K562 (cell line): ENCODE results near the gene DSE. TPM values are rescaled to one million over a fixed set of nuclear protein-coding genes. Genes with fewer than 3 reads are reported as not detected.

Experiments used
- ATAC-seq: fragments of 200-7000 bp; cut with Tn5 transposase; 3 replicates; pipeline ENCODE4 v1.9.1; 2020; ENCODE audit warnings: moderate library complexity
- BruUV-seq: library from RNA; stranded (reverse); fragments of 400-500 nt; replicated peaks from 2 replicates; lab custom pipeline; 2021; lab: Mats Ljungman, UMichigan
- CTCF ChIA-PET: fragments of 300-600 bp; formaldehyde crosslinking; extraction: SDS; loops from one replicate; lab custom pipeline; 2021; ENCODE audit warnings: low intra/inter-chr PET ratio; lab: Yijun Ruan, JAX
- POLR2A ChIA-PET: fragments of 300-600, 350-650 bp; sonication (Branson Sonifier 250); formaldehyde crosslinking; extraction: SDS; loops from one replicate; lab custom pipeline; 2021; ENCODE audit warnings: antibody characterized with exemption, inconsistent platforms; lab: Yijun Ruan, JAX
- DNase-seq, 4 experiments: peaks; one replicate each; pipeline versions ENCODE4 v3.0.0 to v3.0.0-alpha.2; 2011 to 2018; ENCODE audit warnings: low spot score in 3 of 4, mixed read lengths in 3 of 4; ENCODE audit errors: extremely low read depth in 1 of 4
- FAIRE-seq: peaks from 2 replicates; lab custom pipeline; 2011; peaks lifted over from hg19 to GRCh38; lab: Jason Lieb, UNC
- H2AFZ ChIP-seq: 2 replicates; pipeline ENCODE4 v1.6.0; 2011; ENCODE audit warnings: low read depth, low read length, control low read depth, inconsistent platforms
- H3K27ac ChIP-seq: fragments of 200-600 bp; 3 replicates; pipeline ENCODE4 v1.8.0; 2011; ENCODE audit warnings: low read depth, mild to moderate bottlenecking, control low read depth, inconsistent platforms, low read length, moderate library complexity, mixed read lengths; ENCODE audit errors: extremely low read depth
- H3K27me3 ChIP-seq, 2 experiments: fragments of 300-600 bp in 1 of 2; 2 replicates in 1 of 2; 3 replicates in 1 of 2; pipeline versions ENCODE4 v1.6.0 to v1.8.0; 2011; ENCODE audit warnings: inconsistent platforms in 2 of 2, low read length in 2 of 2, mild to moderate bottlenecking in 1 of 2, mixed read lengths in 1 of 2, moderate library complexity in 1 of 2; ENCODE audit not compliant: control insufficient read depth in 2 of 2, insufficient read depth in 2 of 2
- H3K36me3 ChIP-seq: fragments of 300-600 bp; 3 replicates; pipeline ENCODE4 v1.8.0; 2011; ENCODE audit warnings: mild to moderate bottlenecking, low read length, inconsistent platforms; ENCODE audit not compliant: control insufficient read depth, insufficient read depth
- H3K4me1 ChIP-seq, 2 experiments: fragments of 200-600 bp in 1 of 2; replicated peaks in 1 of 2; 2 replicates in 1 of 2; 3 replicates in 1 of 2; pipeline versions ENCODE4 v1.5.1 to v1.8.0; 2011; ENCODE audit warnings: inconsistent platforms in 2 of 2, low read length in 2 of 2, mild to moderate bottlenecking in 1 of 2, mixed read lengths in 1 of 2, moderate library complexity in 1 of 2; ENCODE audit not compliant: control insufficient read depth in 2 of 2, insufficient read depth in 2 of 2
- H3K4me2 ChIP-seq: 2 replicates; pipeline ENCODE4 v1.6.1; 2011; ENCODE audit warnings: low read length, control low read depth, inconsistent platforms, mixed read lengths; ENCODE audit not compliant: insufficient read depth
- H3K4me3 ChIP-seq: fragments of 200-600 bp; sonication (generic), shearing (Covaris generic); 2 replicates; pipeline ENCODE4 v1.5.1; 2016; ENCODE audit warnings: control low read depth, inconsistent platforms
- H3K79me2 ChIP-seq: fragments of 200-600 bp; 3 replicates; pipeline ENCODE4 v1.8.0; 2011; ENCODE audit warnings: low read length, inconsistent platforms; ENCODE audit not compliant: control insufficient read depth, insufficient read depth
- H3K9ac ChIP-seq, 2 experiments: 2 replicates each; pipeline versions ENCODE4 v1.6.0 to v1.6.1; 2011; ENCODE audit warnings: low read depth in 2 of 2, low read length in 2 of 2, control low read depth in 1 of 2, inconsistent platforms in 1 of 2, mild to moderate bottlenecking in 1 of 2, mixed read lengths in 1 of 2; ENCODE audit not compliant: insufficient read depth in 1 of 2
- H3K9me1 ChIP-seq: one replicate; pipeline ENCODE4 v1.6.0; 2011; ENCODE audit warnings: inconsistent platforms, mild to moderate bottlenecking, low read length, moderate library complexity; ENCODE audit not compliant: control insufficient read depth, insufficient read depth
- H3K9me3 ChIP-seq: replicated peaks from 2 replicates; pipeline ENCODE4 v1.5.1; 2011; ENCODE audit warnings: low read depth, low read length, inconsistent platforms; ENCODE audit not compliant: control insufficient read depth, insufficient read depth
- H4K20me1 ChIP-seq: replicated peaks from 2 replicates; pipeline ENCODE4 v1.6.1; 2011; ENCODE audit warnings: low read length, inconsistent platforms, mixed read lengths; ENCODE audit not compliant: control insufficient read depth, insufficient read depth
- CEBPZ ChIP-seq: fragments of 150-350 bp; IDR thresholded peaks from 2 replicates; pipeline ENCODE4 v1.6.1; 2014; ENCODE audit warnings: low read depth, mild to moderate bottlenecking, low read length, borderline replicate concordance
- ZNF217 ChIP-seq: sonication (generic); formaldehyde crosslinking; IDR thresholded peaks from 2 replicates; pipeline ENCODE4 v1.8.0; 2022; ENCODE audit warnings: mild to moderate bottlenecking, missing genetic modification reagents
- ZNF407 ChIP-seq: fragments of 450-650 bp; IDR thresholded peaks from 2 replicates; pipeline ENCODE4 v1.6.1; 2016; ENCODE audit warnings: low read depth
- in situ Hi-C: fragments of 300-500 bp; cut with MboI; formaldehyde crosslinking; loops from 4 replicates; pipeline ENCODE4 v1.15.0; 2018; ENCODE audit warnings: inconsistent platforms, mixed read lengths
- intact Hi-C: fragments of 100-400 bp; cut with micrococcal nuclease; formaldehyde crosslinking; loops from 2 replicates; pipeline ENCODE4 v1.14.2; 2022
- polyA plus RNA-seq, 8 experiments: library from polyadenylated mRNA; depleted of rRNA in 4 of 8; stranded (reverse) in 5 of 8; unstranded in 3 of 8; fragments of >200 nt; fragmentation: Nextera tagmentation in 2 of 8; fragmentation: Illumina TruSeq in 1 of 8; extraction: Ambion mirVana in 2 of 8; extraction: Trizol in 1 of 8; gene quantifications; 2 replicates each; pipeline versions ENCODE4 v1.2.1 to v1.2.3, GENCODE V29; 2011 to 2014; ENCODE audit warnings: inconsistent platforms in 1 of 8, missing spikeins in 1 of 8
- total RNA-seq, 7 experiments: library from RNA; depleted of rRNA in 6 of 7; stranded (reverse); fragments of >200 nt in 6 of 7; fragmentation: Illumina TruSeq in 2 of 7; extraction: Trizol in 2 of 7; gene quantifications; 2 replicates each; pipeline versions ENCODE4 v1.2.1 to v1.2.3, GENCODE V29; 2011 to 2021; ENCODE audit warnings: low replicate concordance in 1 of 7

Gene DSE
- total and polyA plus RNA-seq, 9 of the 15 experiments (the other 6 are each of a cell fraction or from before 2014, with no cell fraction given), result 0.49 to 1.7 (median 0.79) TPM

GRCh38 chr6:116437656-116438055 lies 66.9 kb downstream of the DSE start:
- no peaks in the 10 kb centered on the region for H3K9me3 ChIP-seq
- intact Hi-C loops, result loop anchor here (5.0 kb wide), 1 partner anchor 155 kb away; no protein-coding TSS in a partner anchor
- BruUV-seq, result no TSS peak
- ChIA-PET POLR2A (no interaction called here), CTCF (no interaction called here)
- no peak for FAIRE-seq
- DNase-seq, result no peak
- H3K4me3 ChIP-seq, result no peak overlapping the region
- ATAC-seq, result no peak
- no peak overlapping the region for H3K9ac ChIP-seq
- H2AFZ ChIP-seq, result no peak overlapping the region
- no peaks in the 10 kb centered on the region for H4K20me1 ChIP-seq
- no peaks in the 10 kb centered on the region for H3K36me3 ChIP-seq
- H3K27ac ChIP-seq, result no peak overlapping the region
- no peaks in the 10 kb centered on the region for H3K79me2 ChIP-seq
- peaks cover 0 to 9% of the 10 kb centered on the region in 2 experiments; a peak in 1 of 5 replicates for H3K27me3 ChIP-seq
- in situ Hi-C loops, result no loop called here
- no peak overlapping the region for H3K4me2 ChIP-seq
- H3K4me1 ChIP-seq, result no peaks in the 10 kb centered on the region; a peak in 1 of 5 replicates
- no peaks in the 10 kb centered on the region for H3K9me1 ChIP-seq
- no peak for TF ChIP-seq CEBPZ
- no peak for TF ChIP-seq ZNF407
- no peak for TF ChIP-seq ZNF217 (CRISPR knock-in tag)
